Right atrium auricular region (tissue), 2 donors: ENCODE measurements around the gene ZFX. TPM values are rescaled to one million over a fixed set of nuclear protein-coding genes. Genes with fewer than 3 reads are reported as not detected.

Experiments used
- DNase-seq: peaks from one replicate; pipeline ENCODE4 v3.0.0-alpha.2; 2019; ENCODE audit warnings: low spot score
- H3K27ac ChIP-seq, 2 donors: fragments of 200-600 bp; sonication (generic); 1 replicate in 1 of 2; 2 replicates in 1 of 2; pipeline ENCODE4 v1.5.1; 2016 to 2019
- H3K27me3 ChIP-seq, 2 donors: fragments of 200-600 bp; sonication (generic); one replicate each; pipeline versions ENCODE4 v1.5.1 to v1.6.0; 2017 to 2019
- H3K36me3 ChIP-seq: fragments of 200-600 bp; sonication (generic); one replicate; pipeline ENCODE4 v1.5.1; 2016
- H3K4me1 ChIP-seq, 2 donors: fragments of 200-600 bp; sonication (generic); one replicate each; pipeline versions ENCODE4 v1.5.1 to v1.6.0; 2017 to 2019
- H3K4me3 ChIP-seq, 2 donors: fragments of 200-600 bp; sonication (generic); 1 replicate in 1 of 2; 2 replicates in 1 of 2; pipeline ENCODE4 v1.5.1; 2017 to 2019; ENCODE audit warnings: mild to moderate bottlenecking in 1 of 2, moderate library complexity in 1 of 2
- H3K9me3 ChIP-seq, 2 donors: fragments of 200-600 bp; sonication (generic); one replicate each; pipeline ENCODE4 v1.5.1; 2019
- CTCF ChIP-seq, 2 donors: fragments of 200-600 bp; sonication (generic); IDR thresholded peaks; one replicate each; pipeline ENCODE4 v1.5.1; 2019; ENCODE audit warnings: antibody characterized with exemption in 2 of 2
- total RNA-seq, 2 donors: library from RNA; depleted of rRNA; stranded (reverse); fragments of >200 nt; gene quantifications; one replicate each; pipeline ENCODE4 v1.1.0, GENCODE V29; 2016

Gene ZFX
- total RNA-seq, 2 donors from 2014 or later, result 32.6 to 36.6 TPM

GRCh38 chrX:24196509-24196908 lies 47.0 kb downstream of the ZFX start:
- H3K4me1 ChIP-seq, result peaks cover 0 to 20% of the 10 kb centered on the region in 2 donors
- DNase-seq, result no peak
- H3K27me3 ChIP-seq, result no peaks in the 10 kb centered on the region
- no peak overlapping the region for H3K27ac ChIP-seq
- no peak for TF ChIP-seq CTCF (IDR thresholded peaks at IDR 0.05)
- H3K9me3 ChIP-seq, result no peaks in the 10 kb centered on the region
- peaks cover 7% of the 10 kb centered on the region for H3K36me3 ChIP-seq
- no peak overlapping the region for H3K4me3 ChIP-seq

GRCh38 chrX:24198101-24198500 lies 48.6 kb downstream of the ZFX start:
- H3K9me3 ChIP-seq, result no peaks in the 10 kb centered on the region
- no peak for DNase-seq
- H3K36me3 ChIP-seq, result peaks cover 7% of the 10 kb centered on the region
- H3K27me3 ChIP-seq, result no peaks in the 10 kb centered on the region
- no peak overlapping the region for H3K27ac ChIP-seq
- no peak for TF ChIP-seq CTCF (IDR thresholded peaks at IDR 0.05)
- H3K4me1 ChIP-seq, result peaks cover 0 to 32% of the 10 kb centered on the region in 2 donors
- H3K4me3 ChIP-seq, result no peak overlapping the region

- H3K27ac ChIP-seq, result no peak overlapping the region
- no peaks in the 10 kb centered on the region for H3K27me3 ChIP-seq
- H3K9me3 ChIP-seq, result no peaks in the 10 kb centered on the region
- no peak for DNase-seq
- H3K4me1 ChIP-seq, result peaks cover 0 to 36% of the 10 kb centered on the region in 2 donors
- TF ChIP-seq CTCF (IDR thresholded peaks at IDR 0.05), result no peak
- peaks cover 7% of the 10 kb centered on the region for H3K36me3 ChIP-seq
- H3K4me3 ChIP-seq, result no peak overlapping the region
Measured at GRCh38 chrX:24200133-24200532, 50.6 kb downstream of the ZFX start.

GRCh38 chrX:24201216-24201615 lies 51.7 kb downstream of the ZFX start:
- DNase-seq, result no peak
- Histone ChIP-seq H3K27ac (no peak overlapping the region), H3K27me3 (no peaks in the 10 kb centered on the region), H3K9me3 (no peaks in the 10 kb centered on the region), H3K4me3 (no peak overlapping the region), H3K36me3 (peaks cover 7% of the 10 kb centered on the region), H3K4me1 (peaks cover 0 to 36% of the 10 kb centered on the region in 2 donors)
- no peak for TF ChIP-seq CTCF (IDR thresholded peaks at IDR 0.05)

- TF ChIP-seq CTCF (IDR thresholded peaks at IDR 0.05), result no peak
- Histone ChIP-seq H3K27me3 (no peaks in the 10 kb centered on the region), H3K36me3 (peaks cover 4% of the 10 kb centered on the region), H3K9me3 (no peaks in the 10 kb centered on the region), H3K27ac (no peak overlapping the region), H3K4me1 (peaks cover 0 to 36% of the 10 kb centered on the region in 2 donors), H3K4me3 (no peak overlapping the region)
- no peak for DNase-seq
Measured at GRCh38 chrX:24202465-24203031, 53.0 kb downstream of the ZFX start.
